Neural progenitor cell (in vitro differentiated cells): Measurements from ENCODE around the gene EFCC1. TPM values are rescaled to one million over a fixed set of nuclear protein-coding genes. Genes with fewer than 3 reads are reported as not detected.

Experiments used
- DNase-seq: peaks from one replicate; pipeline ENCODE4 v3.0.0-alpha.2; 2016; ENCODE audit warnings: low spot score
- H2AFZ ChIP-seq: fragments of 200-600 bp; sonication (generic); replicated peaks from 2 replicates; pipeline ENCODE4 v1.6.1; 2016; ENCODE audit warnings: antibody characterized with exemption
- H3F3A ChIP-seq: fragments of 200-600 bp; sonication (generic); 2 replicates; pipeline ENCODE4 v1.6.1; 2016; ENCODE audit warnings: antibody characterized with exemption, low read depth
- H3K27ac ChIP-seq: fragments of 200-600 bp; sonication (generic); 2 replicates; pipeline ENCODE4 v1.5.1; 2016; ENCODE audit warnings: mild to moderate bottlenecking
- H3K27me3 ChIP-seq: fragments of 200-600 bp; sonication (generic); 2 replicates; pipeline ENCODE4 v1.6.1; 2016; ENCODE audit warnings: mild to moderate bottlenecking, moderate library complexity
- H3K36me3 ChIP-seq: fragments of 200-600 bp; sonication (generic); 2 replicates; pipeline ENCODE4 v1.5.1; 2016
- H3K4me1 ChIP-seq: fragments of 200-600 bp; sonication (generic); 2 replicates; pipeline ENCODE4 v1.6.1; 2016; ENCODE audit warnings: mixed run types
- H3K4me2 ChIP-seq: fragments of 200-600 bp; sonication (generic); 2 replicates; pipeline ENCODE4 v1.6.1; 2016
- H3K4me3 ChIP-seq: fragments of 200-600 bp; sonication (generic); 2 replicates; pipeline ENCODE4 v1.5.1; 2016
- H3K79me2 ChIP-seq: fragments of 200-600 bp; sonication (generic); 2 replicates; pipeline ENCODE4 v1.6.1; 2016; ENCODE audit warnings: low read depth
- H3K9ac ChIP-seq: fragments of 200-600 bp; sonication (generic); 2 replicates; pipeline ENCODE4 v1.6.1; 2016
- H3K9me3 ChIP-seq: fragments of 200-600 bp; sonication (generic); 2 replicates; pipeline ENCODE4 v1.5.1; 2016; ENCODE audit warnings: low read depth
- H4K20me1 ChIP-seq: fragments of 200-600 bp; sonication (generic); 2 replicates; pipeline ENCODE4 v1.6.1; 2016; ENCODE audit warnings: low read depth
- H3K27ac Mint-ChIP-seq: 3 replicates; pipeline ENCODE4 v1.8.0; 2021; ENCODE audit warnings: mixed read lengths
- H3K27me3 Mint-ChIP-seq: 2 replicates; pipeline ENCODE4 v1.8.0; 2022; ENCODE audit warnings: low read depth, mild to moderate bottlenecking, inconsistent platforms, moderate library complexity, mixed read lengths; ENCODE audit not compliant: insufficient read depth
- H3K36me3 Mint-ChIP-seq: 3 replicates; pipeline ENCODE4 v1.8.0; 2021; ENCODE audit warnings: mixed read lengths
- H3K4me1 Mint-ChIP-seq: 3 replicates; pipeline ENCODE4 v1.8.0; 2021; ENCODE audit warnings: mixed read lengths
- H3K4me3 Mint-ChIP-seq: 3 replicates; pipeline ENCODE4 v1.8.0; 2021; ENCODE audit warnings: mild to moderate bottlenecking, moderate library complexity, mixed read lengths
- H3K9me3 Mint-ChIP-seq: 3 replicates; pipeline ENCODE4 v1.8.0; 2020; ENCODE audit warnings: mixed read lengths
- EZH2 ChIP-seq: fragments of 200-600 bp; sonication (generic); IDR thresholded peaks from 2 replicates; pipeline ENCODE4 v1.6.1; 2017; ENCODE audit warnings: antibody characterized with exemption, mild to moderate bottlenecking, moderate library complexity
- EZH2phosphoT487 ChIP-seq: fragments of 200-600 bp; sonication (generic); IDR thresholded peaks from 2 replicates; pipeline ENCODE4 v1.6.1; 2017; ENCODE audit warnings: antibody characterized with exemption
- total RNA-seq: library from RNA; depleted of rRNA; stranded (reverse); fragments of >200 nt; gene quantifications from 2 replicates; pipeline ENCODE4 v1.2.3, GENCODE V29; 2015; ENCODE audit warnings: low replicate concordance
- TF ChIP-seq, protein P1 (sequence below): fragments of 200-600 bp; sonication (generic); IDR thresholded peaks from 2 replicates; pipeline ENCODE4 v1.5.1; 2017; ENCODE audit warnings: antibody characterized with exemption, mild to moderate bottlenecking

Gene EFCC1
- total RNA-seq, 1 donor from 2014 or later = 1.1 TPM

DNA sequence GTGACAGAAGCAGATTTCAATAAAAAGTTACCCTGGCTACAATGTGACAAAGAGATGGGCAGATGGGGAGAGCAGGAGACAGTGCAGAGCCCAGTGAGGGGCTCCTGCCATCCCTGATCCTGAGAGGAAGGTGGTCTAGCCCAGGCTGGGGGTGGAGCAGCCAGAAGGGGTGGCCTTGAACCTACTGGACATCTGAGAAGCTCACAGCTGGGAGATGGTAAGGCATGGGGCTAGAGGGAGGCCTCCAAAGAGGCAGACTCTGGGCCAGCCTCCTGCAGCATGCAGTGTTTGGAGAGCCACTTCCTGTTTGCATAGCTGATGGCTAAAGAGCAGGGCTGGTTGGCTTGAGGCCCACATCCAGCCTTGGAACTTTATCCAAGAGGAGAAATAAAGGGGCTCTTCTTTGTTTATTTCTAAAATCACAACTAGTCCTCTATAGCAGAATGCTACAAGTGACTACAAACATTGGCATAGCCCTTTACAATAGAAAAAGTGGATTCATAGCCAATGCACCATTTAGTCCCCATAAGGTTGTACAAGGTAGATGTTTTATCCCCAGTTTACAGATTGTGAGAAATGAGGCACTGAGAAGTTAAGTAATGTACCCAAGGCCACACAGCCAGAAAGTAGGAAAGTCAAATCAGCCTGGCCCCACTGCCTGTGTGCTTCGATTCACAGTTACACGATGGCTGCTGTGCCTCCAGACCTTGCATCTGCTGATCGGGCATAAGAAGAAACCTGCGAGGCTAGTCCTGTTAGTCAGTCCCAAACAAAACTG, 4.6 kb downstream of the EFCC1 start:
- Mint-ChIP-seq H3K27ac (no peak overlapping the region), H3K4me1 (peaks cover 48% of the 10 kb centered on the region), H3K27me3 (peaks cover 13% of the 10 kb centered on the region), H3K4me3 (no peak overlapping the region), H3K9me3 (no peaks in the 10 kb centered on the region), H3K36me3 (peaks cover 35% of the 10 kb centered on the region)
- Histone ChIP-seq H3K9ac (no peak overlapping the region), H3K4me2 (no peak overlapping the region), H3K79me2 (no peaks in the 10 kb centered on the region), H3K27ac (no peak overlapping the region), H3F3A (peaks cover 18% of the 10 kb centered on the region), H2AFZ (no peak overlapping the region), H4K20me1 (peaks cover 10% of the 10 kb centered on the region), H3K36me3 (no peaks in the 10 kb centered on the region), H3K4me1 (peaks cover 15% of the 10 kb centered on the region), H3K27me3 (peaks cover 78% of the 10 kb centered on the region), H3K4me3 (no peak overlapping the region), H3K9me3 (no peaks in the 10 kb centered on the region)
- no peak for TF ChIP-seq EZH2
- TF ChIP-seq EZH2phosphoT487 = no peak
- TF ChIP-seq, protein P1, sequence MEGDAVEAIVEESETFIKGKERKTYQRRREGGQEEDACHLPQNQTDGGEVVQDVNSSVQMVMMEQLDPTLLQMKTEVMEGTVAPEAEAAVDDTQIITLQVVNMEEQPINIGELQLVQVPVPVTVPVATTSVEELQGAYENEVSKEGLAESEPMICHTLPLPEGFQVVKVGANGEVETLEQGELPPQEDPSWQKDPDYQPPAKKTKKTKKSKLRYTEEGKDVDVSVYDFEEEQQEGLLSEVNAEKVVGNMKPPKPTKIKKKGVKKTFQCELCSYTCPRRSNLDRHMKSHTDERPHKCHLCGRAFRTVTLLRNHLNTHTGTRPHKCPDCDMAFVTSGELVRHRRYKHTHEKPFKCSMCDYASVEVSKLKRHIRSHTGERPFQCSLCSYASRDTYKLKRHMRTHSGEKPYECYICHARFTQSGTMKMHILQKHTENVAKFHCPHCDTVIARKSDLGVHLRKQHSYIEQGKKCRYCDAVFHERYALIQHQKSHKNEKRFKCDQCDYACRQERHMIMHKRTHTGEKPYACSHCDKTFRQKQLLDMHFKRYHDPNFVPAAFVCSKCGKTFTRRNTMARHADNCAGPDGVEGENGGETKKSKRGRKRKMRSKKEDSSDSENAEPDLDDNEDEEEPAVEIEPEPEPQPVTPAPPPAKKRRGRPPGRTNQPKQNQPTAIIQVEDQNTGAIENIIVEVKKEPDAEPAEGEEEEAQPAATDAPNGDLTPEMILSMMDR = no peak
- DNase-seq = no peak

GRCh38 chr3:129006864-129007263, 5.8 kb downstream of the EFCC1 start:
- Histone ChIP-seq H3F3A (peaks cover 13% of the 10 kb centered on the region), H3K4me1 (peaks cover 14% of the 10 kb centered on the region), H4K20me1 (peaks cover 10% of the 10 kb centered on the region), H3K79me2 (no peaks in the 10 kb centered on the region), H3K4me2 (no peak overlapping the region), H2AFZ (no peak overlapping the region), H3K4me3 (no peak overlapping the region), H3K27ac (no peak overlapping the region), H3K27me3 (peaks cover 66% of the 10 kb centered on the region), H3K9ac (no peak overlapping the region), H3K9me3 (no peaks in the 10 kb centered on the region), H3K36me3 (no peaks in the 10 kb centered on the region)
- DNase-seq = no peak
- no peaks in the 10 kb centered on the region for H3K9me3 Mint-ChIP-seq
- H3K27ac Mint-ChIP-seq = no peak overlapping the region
- peaks cover 13% of the 10 kb centered on the region for H3K27me3 Mint-ChIP-seq
- no peak for TF ChIP-seq EZH2
- no peak for TF ChIP-seq EZH2phosphoT487
- TF ChIP-seq, protein P1 = no peak
- no peak overlapping the region for H3K4me3 Mint-ChIP-seq
- peaks cover 50% of the 10 kb centered on the region for H3K4me1 Mint-ChIP-seq
- peaks cover 37% of the 10 kb centered on the region for H3K36me3 Mint-ChIP-seq

DNA sequence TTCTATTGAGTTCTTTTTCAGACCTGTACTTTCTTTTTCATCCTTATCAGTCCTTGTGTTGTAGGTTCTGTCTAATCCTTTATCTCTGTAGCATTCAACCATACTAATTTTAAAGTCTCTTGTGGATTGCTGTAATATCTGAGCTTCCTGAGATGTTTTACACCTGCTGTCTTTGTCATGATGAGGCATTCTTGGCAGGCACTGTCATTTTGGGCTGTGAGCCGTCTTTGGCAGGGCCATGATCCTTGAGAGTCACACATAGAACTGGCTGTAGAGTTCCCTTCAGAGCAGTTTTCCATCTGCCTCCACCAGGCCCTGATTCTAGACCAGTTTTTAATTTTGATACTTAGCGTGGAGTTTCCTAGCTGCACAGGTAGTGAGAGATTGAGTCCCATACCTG, 6.7 kb downstream of the EFCC1 start:
- TF ChIP-seq, protein P1 = no peak
- TF ChIP-seq EZH2phosphoT487 (no peak), EZH2 (no peak)
- Histone ChIP-seq H3K27me3 (peaks cover 57% of the 10 kb centered on the region), H3K36me3 (no peaks in the 10 kb centered on the region), H3K9ac (no peak overlapping the region), H3K79me2 (no peaks in the 10 kb centered on the region), H3K4me1 (peaks cover 11% of the 10 kb centered on the region), H3K4me3 (no peak overlapping the region), H2AFZ (no peak overlapping the region), H4K20me1 (peaks cover 4% of the 10 kb centered on the region), H3K4me2 (no peak overlapping the region), H3F3A (peaks cover 5% of the 10 kb centered on the region), H3K27ac (no peak overlapping the region), H3K9me3 (no peaks in the 10 kb centered on the region)
- no peak overlapping the region for H3K4me3 Mint-ChIP-seq
- no peak overlapping the region for H3K27ac Mint-ChIP-seq
- peaks cover 42% of the 10 kb centered on the region for H3K4me1 Mint-ChIP-seq
- H3K36me3 Mint-ChIP-seq = peaks cover 40% of the 10 kb centered on the region
- H3K9me3 Mint-ChIP-seq = no peaks in the 10 kb centered on the region
- DNase-seq = no peak
- peaks cover 9% of the 10 kb centered on the region for H3K27me3 Mint-ChIP-seq
